DND-41 (cell line): ENCODE measurements around the gene GTSF1L.

ENCODE experiments used
- CTCF ChIP-seq: IDR thresholded peaks from 2 replicates; pipeline ENCODE4 v1.5.1; 2012; ENCODE audit warnings: borderline replicate concordance, low read length, moderate library complexity, mild to moderate bottlenecking; ENCODE audit not compliant: poor library complexity, severe bottlenecking; ENCODE audit errors: extremely low read depth
- EZH2 ChIP-seq: IDR thresholded peaks from 3 replicates; pipeline ENCODE4 v1.6.1; 2012; ENCODE audit warnings: borderline replicate concordance, low read depth, mild to moderate bottlenecking, moderate library complexity, low read length, inconsistent platforms; ENCODE audit not compliant: severe bottlenecking

GRCh38 chr20:43680981-43681380 is 45.8 kb downstream of the GTSF1L start:
- TF ChIP-seq CTCF (no peak), EZH2 (no peak)
